NOMO-1 (cell line): ENCODE measurements around the gene LIX1.
A peak's percentile ranks its signal among the peaks of the same experiment; 100 is the strongest.
"Not testable (repeated sequence)": the region's sequence is repeated elsewhere in the genome, so short reads cannot be mapped to it uniquely, and the experiment has no call there.

ENCODE experiments used
- DNase-seq, 2 experiments: peaks; one replicate each; lab custom pipeline; 2025; ENCODE audit not compliant: unreplicated experiment in 2 of 2; lab: John Stamatoyannopoulos, UW

The LIX1 gene

DNA sequence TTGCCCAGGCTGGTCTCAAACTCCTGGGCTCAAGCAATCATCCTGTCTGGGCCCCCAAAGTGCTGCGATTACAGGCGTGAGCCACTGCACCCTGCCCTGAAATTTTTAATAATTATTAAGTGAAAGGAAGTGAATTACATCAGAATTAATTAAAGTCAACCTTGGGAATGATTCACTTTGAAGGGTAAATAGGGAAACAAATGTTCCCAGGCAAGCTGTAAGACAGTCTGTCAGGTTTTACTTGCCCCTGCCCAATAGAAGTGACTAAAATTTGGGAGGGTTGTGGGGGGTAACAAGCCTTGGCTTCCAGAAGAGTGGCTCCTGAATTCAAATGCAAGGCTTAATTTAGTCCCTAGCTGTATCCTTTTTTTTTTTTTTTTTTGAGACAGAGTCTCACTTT, 1.3 kb upstream of the LIX1 start:
- DNase-seq, result no peak

DNA sequence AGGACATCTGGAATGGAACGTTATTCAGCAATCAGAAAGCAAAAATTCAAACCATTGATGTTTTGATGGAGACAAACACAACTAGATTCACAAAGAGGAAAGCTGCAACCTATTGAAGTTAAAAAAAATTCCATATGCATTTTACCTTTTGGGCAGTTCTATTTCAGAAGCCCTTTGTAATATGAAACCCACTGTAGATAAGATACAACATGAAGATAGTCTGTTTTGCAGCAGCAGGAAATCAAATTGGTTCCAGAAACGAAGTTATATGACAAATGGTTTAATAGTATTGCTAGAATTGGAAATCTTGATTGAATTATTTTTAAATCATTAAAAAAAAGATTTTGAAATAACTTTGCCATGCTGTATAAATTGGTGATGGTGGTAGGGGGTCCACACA, 872 bp downstream of the LIX1 start:
- DNase-seq, result no peak

GRCh38 chr5:97141031-97141430, 1.4 kb downstream of the LIX1 start:
- no peak for DNase-seq

DNA sequence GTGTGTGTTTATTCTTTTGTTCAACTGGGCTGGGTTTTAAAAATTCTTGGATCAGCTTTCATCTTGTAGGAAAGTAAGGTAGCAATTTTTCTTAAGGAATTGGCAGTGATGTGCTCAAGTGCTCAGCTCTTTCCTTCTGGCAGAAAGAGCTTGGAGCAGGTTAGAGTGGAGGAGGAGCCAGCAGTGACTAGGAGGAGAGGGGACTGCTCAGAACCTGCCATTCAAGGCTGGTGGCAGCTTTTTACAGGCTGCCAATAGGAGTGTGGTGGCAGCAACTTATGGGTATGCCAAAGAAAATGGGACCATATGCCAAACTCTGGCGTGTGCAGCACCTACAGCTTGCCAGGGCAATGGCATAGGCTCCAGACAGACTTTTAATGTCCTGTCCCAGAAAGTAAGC, 2.2 kb downstream of the LIX1 start:
- DNase-seq, result not testable (repeated sequence)

GRCh38 chr5:97136475-97136874, 5.9 kb downstream of the LIX1 start:
- DNase-seq, result no peak

GRCh38 chr5:97135868-97136267, 6.5 kb downstream of the LIX1 start:
- no peak for DNase-seq

DNA sequence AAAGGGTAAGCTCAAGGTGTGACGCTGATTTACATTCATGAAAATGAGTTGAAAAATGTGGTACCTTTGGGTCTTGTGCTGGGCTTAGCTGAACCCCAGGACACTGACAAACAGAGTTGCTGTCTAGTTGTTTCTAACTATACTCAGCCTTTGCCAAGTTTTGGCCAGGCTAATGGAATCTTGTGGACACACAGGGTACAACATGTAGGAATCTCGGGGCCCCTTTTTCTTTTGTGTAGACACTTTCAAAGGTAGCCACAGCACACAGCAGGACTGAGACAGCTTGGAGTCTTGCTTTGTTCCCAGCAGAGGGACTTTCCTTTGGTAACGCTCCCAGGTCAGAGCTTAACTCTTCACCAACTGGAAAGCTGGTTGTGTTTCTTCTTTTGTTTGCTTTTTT, 7.8 kb downstream of the LIX1 start:
- DNase-seq, result no peak

- peak in 1 of 2 experiments; percentile 47 for DNase-seq
Observed at GRCh38 chr5:97133101-97133500, 9.3 kb downstream of the LIX1 start.

DNA sequence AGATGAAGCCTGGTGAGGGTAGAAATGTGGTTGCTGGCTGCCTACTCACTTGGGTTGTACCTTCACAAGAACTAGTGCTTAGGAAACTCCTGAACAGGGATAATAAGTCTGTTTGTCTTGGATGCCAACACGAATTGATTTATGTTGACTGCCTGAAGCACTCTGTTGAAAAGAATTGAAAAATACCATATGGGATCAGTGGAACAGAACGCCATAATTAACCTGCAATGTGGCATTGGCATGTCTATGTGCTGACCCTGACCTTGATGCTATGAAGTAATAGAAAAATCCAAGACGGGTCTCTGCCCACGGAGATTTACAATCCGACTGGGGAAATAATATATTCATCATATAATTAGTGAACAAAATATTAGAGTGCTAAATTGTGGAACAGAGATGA, 10.5 kb downstream of the LIX1 start:
- DNase-seq, result no peak

GRCh38 chr5:97131139-97131710, 11.2 kb downstream of the LIX1 start:
- no peak for DNase-seq

DNA sequence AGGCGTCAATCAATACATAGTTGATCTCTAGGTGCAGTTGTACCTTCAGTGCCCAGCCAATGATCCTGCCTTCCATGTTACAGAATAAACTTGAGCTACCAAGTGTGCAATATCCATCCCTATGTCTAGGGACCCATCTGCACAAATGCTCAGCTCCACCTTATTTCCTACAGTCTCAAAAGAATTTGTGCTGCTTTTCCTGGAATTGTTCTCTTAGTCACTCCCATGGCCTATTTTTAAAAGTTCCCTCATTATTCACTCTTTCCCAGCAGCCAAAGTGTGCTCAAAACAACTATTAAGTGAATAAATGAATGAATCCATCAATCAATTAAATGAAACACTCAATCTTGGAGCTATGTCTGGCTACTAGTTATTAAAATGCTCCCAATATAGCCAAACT, 14.7 kb downstream of the LIX1 start:
- DNase-seq, result no peak

DNA sequence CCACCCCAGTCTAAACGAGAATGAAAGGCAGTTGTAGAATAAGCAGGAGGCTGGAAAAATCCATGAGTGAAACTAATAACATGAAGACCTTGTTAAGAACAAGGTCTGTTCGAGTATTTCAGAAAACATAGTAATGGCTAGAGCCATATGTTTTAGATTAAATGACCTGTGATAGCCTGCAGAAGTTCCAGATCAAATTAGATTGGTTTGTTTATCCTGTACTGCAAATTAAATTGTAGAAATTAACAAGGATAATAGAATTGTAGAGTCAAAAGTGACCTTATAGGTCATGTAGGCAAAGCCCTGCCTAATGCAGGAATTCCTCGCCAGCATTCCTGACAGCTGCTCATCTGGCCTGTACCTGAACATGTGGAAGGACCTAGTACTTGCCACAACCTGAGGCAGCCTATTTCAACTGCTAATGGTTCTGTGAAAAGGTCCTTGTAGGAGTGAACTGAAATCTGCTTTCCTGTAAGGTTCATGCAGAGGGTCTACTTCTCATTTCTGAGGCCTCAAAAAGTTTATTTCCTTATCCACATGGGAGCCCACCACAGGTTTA, 17.2 kb downstream of the LIX1 start:
- DNase-seq, result no peak

GRCh38 chr5:97124335-97124734, 18.1 kb downstream of the LIX1 start:
- DNase-seq, result no peak

GRCh38 chr5:97121848-97122247, 20.6 kb downstream of the LIX1 start:
- no peak for DNase-seq

DNA sequence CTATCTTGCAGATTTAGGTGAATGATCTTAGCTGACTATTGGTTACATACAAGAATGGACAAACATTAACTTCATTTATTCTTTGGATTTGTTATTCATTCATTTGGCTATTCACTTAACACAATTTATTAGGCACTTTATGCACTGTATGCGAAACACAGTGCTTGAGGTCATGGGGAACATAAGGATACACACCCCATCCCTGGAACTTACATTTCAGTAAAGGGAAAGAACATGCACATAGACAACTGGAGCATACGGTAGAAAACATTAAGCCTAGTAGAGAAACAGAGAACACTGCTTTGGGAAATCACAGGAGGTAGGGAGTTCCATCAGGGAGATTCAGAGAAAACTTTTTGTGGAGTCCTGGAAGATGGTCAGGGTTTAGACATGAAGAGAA, 22.2 kb downstream of the LIX1 start:
- DNase-seq, result no peak

GRCh38 chr5:97119007-97119390, 23.4 kb downstream of the LIX1 start:
- no peak for DNase-seq

DNA sequence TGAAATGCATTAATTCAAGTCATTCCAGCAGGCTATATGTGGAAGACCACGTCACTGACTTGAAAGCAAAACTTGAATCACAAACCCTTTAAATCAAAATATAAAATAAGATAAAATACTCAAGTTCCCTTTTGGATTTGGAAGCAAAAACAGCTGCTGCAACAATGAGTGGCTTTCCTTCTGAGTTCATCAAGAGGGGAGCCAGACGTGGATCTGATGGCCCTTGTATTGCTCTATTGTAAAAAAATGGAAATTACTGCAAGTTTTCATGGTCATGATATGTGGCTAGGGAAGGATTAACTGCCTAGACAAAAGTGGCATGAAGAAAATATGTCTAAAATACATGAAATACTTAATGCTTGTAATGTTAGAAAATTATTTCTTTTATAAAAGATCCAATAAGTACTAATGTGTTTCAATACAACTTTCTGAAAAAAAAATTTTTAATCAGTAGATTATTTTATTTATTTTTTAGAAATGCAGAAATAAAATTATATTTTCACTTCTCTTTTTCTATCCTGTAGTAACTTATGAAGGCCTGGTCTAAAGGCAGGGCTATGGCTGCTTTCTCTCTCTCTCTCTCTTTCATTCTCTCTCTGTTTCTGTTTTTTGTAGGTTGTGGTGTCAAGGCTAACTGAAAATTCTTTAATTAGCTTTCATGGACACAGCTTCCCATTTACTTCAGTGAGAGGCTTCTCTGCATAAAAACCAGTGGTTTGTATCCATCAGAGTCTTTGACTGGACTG, 24.0 kb downstream of the LIX1 start:
- DNase-seq, result peak; percentile 28 to 65

DNA sequence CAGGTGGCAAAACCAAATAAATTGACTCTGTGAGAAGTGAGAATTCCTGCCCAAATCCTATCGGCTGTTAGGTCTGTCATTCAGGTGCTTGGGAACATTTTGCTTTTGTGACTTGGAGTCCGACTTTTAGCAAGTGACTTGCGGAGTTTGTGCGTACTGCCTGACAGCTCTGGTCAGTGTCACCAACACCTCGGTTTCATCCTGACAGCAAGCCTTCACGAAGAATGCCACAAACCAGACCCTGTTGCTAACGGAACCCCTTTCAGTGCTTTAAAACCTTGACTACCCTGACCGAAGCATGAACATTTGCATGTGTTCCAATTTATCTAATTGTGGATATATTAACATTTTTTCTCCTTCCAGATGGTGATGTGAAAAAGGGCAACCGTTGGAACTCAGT, 26.5 kb downstream of the LIX1 start:
- DNase-seq, result no peak

- DNase-seq, result no peak
Observed at GRCh38 chr5:97112230-97112629, 30.2 kb downstream of the LIX1 start.

GRCh38 chr5:97111616-97112015, 30.8 kb downstream of the LIX1 start:
- no peak for DNase-seq

- no peak for DNase-seq
Observed at GRCh38 chr5:97111004-97111403, 31.4 kb downstream of the LIX1 start.

- DNase-seq, result no peak
Observed at GRCh38 chr5:97107318-97107717, 35.1 kb downstream of the LIX1 start.

GRCh38 chr5:97106216-97106581, 36.2 kb downstream of the LIX1 start:
- DNase-seq, result no peak
